ENCODE results near the gene SLC4A11.
"Not testable (repeated sequence)": the region's sequence is repeated elsewhere in the genome, so short reads cannot be mapped to it uniquely, and the experiment has no call there.

The SLC4A11 gene

DNA sequence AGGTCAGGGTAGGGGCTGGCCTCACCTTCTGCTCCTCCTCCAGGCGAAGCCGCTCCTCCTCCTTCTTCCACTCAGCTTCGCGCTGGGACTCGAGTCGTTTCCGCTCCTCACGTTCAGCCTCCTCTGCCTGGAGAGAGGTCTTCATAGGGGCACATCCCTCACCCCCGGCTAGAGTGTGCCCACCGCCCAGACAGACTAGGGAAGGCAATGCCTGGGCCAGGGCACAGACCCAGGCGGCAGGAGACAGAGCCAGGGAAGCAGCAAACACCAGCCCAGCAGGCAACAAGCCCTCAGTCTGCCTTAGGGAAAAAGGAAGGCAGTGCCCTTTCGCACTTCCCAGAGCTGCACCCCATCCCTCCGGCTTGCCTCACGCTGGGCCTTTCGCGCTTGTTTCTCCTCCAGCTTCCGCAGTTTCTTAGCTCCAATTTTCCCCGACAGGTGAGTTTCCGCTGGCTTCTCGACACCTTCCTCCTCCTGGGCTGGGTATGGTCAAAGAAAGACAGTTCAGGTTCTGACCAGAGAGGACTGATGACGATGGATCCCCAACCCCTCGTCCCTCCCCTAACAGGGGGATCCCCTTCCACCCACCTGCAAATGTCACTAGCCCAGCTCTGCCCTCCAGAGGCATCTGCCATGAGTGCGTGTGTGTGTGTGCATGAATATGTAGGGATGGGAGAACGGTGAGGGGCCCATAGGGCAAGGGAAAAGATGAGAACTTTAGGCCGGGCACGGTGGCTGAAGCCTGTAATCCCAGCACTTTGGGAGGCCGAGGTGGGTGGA is 38.8 kb downstream of the SLC4A11 start:
- DNase-seq: no peak

DNA sequence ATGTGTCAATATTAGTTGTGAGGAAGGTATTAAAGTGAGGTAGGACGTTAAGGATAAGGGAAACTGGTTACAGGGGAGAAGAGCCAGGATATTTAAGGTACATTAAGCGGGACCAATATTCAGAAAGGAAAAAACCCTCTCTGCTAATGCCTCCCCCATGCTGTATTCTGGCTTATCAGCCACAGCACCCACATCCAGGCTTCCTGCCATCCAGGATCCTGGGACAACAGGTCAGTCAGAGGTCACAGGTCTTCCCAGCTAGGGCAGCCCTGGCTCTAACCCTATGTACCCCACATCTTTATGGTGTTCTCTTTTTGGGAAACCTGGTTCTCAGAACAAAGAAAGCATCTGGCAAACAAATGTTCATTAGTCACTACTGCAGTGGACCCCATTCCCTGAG is 39.8 kb downstream of the SLC4A11 start:
- DNase-seq: no peak

DNA sequence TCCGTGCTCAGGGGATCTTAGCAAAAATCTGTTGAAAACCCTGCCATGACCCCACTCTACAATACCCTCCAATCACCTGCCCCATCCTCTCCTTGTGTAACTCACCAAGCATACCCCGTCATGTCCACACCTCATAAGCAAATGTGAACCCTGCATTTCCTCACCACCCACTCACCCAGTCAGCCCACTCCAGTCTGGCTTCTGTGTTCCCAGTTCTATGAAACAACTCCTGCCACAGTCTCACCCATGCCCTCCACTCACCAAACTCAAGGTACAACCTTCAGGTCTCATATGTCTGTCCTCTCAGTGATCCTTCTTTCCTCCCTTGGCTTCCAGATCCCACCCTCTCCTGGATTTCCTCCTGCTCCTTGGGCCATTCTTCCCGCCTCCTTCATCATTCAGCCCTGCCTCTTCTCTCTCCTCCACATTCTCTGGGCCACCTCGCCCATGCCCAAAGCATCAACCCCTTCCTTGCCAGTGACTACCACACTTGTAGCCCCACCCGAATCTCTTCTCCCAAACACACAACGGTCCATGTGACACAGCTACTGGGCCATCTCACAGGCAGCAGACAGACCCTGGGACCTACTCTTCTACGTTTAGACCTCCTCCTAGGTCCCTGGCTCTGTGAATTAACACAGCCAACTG is 43.3 kb downstream of the SLC4A11 start:
- DNase-seq: no peak

DNA sequence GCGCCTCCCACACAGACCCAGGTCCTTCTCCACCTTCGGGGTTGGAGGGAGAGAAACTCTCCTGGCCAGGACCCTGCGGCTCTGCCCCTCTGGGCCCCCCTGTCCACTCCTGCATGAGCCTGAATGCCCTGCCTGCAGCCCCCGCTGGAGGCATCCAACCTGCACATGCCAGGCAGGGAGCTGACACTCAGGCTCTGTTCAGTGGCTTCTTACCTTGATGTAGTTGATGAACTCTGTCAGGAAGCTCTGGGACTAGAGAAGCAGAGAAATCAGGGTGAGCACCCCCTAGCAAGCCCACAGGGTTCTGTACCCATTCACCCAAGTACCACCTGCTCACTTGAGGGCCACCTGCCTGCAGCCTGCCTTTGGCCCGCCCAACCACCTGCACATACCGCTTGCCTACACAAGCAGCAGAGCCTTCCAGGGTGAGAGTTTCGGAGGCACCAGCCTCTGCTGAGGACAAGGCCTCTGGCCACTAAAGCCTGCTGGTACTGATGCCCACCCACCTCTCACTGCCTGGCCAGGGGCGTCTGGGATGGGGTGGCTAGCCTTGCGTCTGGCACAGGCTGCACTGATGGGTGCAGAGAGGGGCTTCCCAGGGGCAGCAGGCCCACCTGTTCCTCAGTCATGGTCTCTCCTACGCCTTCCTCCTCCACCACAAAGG is 44.2 kb downstream of the SLC4A11 start:
- no peak for DNase-seq

DNA sequence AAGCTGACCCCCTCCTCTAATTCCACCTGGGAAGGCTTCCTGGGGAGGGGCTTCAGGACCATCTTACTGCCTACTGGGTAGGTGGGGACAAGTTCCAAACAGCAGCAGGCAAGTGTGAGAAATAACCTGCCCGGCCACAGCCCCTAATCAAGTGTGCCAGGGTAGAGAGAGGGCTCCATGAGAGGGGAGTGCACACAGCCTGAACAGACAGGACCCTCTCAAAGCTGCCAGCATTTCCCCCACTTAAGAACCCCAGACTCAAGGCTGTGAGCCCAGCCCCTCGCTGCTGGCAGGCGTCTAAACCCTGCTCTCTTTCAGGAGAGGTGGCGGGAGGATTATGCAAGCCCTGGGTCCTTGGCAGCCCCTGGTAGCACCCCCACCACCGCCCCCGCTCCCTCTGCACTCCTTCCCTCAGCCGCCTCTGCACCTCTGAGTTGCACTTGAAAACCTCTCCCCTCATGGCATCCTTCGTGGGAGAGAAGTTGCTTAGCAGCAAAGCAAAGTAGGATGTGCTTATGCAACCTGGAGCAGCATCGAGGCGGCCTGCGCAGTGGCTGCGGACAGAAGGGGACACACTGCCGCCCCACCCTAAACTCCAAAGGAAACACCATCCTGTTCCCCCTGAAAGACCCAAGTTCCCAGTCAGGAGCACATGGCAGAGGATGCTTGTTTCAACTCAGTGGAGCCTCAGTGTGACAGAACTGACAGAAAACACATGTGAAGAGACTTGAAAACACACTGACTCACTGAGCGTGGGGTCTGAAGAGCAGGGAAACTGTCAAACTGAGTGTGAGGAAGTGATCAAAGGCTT is 45.0 kb downstream of the SLC4A11 start:
- DNase-seq: no peak

DNA sequence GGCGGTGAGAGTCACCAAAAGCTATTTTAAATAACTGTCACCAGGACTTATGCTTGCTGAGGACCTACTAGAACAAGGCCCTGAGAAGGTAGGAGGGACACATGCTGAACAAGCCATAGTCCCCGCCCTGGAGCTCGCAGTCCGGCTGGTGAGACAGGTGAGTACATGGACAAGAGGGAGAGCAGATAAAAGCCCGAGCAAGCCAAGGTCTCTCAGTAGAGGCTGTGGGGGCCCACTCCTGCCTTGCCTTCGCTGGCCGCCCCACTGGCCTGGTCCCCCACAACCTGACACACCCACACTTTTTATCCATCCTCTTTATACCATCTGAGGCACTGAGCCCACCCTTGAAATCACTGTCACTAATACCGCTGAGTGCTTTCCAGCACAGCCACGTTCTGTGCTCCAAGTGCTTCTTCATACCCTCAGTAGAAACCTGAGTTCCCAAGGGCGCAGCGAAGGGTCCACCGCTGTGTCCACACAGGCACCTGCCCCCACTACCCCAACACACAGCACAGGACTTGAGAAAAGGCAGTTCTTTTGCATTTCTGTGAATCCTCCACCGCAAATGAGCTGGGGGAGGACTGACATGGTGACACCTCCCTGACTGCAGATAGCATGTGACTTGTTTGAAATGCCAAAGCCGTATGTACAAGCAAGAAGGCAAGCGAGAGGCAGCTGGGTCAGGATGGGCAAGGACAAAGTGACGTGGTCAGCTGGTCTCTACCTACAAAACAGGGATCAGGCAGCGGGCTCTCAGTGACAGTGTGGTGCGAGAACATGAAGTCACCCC is 46.6 kb downstream of the SLC4A11 start:
- no peak for DNase-seq

DNA sequence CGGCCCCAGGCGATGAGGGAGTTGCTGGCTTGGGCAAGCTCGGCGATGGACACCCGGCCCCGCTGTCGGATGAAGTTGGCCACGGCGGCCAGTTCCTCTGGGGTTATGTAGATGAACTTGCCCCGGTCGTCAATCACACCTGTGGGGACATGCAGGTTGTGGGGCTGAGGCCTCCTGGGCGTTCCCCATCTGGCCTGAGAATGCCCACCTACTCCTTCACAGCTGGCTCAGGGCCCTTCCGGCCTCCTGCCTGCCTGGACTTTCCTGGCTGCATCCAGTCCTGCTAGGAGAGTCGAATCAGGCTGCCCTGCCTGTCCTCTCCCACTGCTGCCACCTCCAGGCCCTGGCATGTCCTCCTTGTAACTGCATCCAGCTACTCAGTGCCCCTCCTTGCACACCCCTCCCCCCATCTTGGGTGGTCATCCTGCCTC is 48.3 kb downstream of the SLC4A11 start:
- DNase-seq: no peak

DNA sequence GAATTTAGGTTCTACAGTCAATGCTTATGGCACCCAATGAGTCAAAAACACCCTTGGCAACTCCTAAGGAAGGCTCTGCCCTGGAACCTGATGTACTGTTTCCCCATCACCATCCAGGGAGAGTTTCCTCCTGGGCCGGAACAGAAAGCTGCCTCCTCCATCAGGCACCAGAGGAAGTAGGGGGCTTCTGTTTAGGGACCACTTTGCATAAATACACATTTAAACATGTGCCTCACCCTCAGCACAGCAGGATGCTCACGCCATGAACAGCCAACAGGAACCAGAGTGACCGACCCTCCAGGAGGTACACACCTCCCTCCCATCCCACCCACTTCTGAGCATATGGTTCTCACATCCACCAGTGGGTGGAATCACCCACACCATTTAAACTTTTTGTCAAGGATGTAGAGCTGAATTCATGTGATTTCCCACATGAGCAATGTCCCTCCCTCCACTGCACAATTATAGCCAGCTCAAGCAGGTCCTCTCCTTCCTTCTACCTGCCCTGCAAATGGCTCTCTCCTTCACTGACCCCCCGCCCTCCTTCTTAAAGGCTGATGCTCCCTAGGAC is 49.3 kb downstream of the SLC4A11 start:
- DNase-seq: no peak

DNA sequence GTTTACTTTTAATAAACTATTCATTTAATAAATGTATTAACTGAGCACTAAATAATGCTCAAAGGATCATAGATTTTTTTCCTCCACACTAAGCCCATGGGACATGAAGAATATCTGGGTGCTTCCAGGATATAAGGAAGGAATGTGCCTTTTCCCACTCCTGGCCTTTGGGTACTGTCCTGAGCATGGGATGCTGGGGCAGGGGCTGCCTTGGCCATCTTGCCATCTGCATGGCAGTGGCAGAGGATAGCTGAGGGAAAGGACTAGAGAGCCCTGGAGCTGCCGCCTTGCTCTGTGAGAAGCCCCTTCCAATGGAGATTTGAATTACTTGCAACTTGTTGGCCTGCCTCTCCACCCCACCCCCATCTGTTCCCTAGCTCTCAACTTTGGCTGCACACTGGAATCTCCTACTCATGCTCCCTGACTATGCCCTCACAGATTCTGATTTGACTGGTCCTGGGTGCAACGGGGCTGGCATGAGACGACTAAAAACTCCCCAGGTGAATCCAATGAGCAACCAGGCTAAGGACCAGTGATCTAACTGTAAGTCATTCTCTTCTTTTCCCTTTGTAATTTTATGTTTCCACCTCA is 50.1 kb downstream of the SLC4A11 start:
- DNase-seq: peak; percentile 30

DNA sequence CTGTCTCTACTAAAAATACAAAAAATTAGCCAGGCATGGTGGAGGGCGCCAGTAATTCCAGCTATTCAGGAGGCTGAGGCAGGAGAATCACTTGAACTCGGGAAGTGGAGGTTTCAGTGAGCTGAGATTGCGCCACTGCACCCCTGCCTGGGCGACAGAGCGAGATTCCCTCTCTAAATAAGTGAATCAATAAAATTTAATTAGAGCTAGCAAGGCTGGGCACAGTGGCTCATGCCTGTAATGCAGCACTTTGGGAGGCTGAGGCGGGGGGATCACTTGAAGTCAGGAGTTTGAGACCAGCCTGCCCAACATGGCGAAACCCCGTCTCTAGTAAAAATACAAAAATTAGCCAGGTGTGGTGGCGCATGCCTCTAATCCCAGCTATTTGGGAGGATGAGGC is 51.1 kb downstream of the SLC4A11 start:
- DNase-seq: not testable (repeated sequence)

DNA sequence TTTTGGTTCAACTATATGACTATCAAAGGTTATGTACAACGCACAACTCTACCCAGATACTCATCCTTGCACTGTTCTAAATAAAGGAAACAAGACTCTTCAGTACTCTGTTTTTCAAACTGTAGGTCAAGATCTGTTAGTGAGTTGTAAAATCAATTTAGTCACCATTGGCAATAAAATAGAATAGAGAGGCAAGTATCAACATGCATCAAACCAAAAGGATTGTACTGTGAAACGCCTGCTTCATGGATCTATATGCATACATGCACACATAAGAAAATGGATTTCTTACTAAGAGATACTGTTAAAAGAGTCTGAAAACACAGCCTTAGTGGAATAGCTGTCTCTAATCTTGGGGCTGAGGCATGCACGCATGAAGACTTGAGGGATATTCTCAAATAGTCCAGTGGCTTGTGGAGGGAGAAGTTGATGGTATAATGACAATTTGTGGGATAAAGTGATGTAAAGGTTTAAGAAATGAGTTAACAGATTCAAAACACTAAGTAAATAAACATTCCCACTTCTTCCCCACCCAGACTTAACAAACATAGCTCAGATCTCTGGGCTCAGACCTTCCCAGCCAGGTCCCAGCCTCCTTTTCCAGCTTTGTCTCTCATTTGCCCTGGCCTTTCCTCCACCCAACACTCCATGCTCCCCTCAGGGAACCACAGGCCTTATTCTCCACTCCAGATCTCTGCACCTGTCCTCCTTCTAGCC is 54.9 kb downstream of the SLC4A11 start:
- no peak for DNase-seq

DNA sequence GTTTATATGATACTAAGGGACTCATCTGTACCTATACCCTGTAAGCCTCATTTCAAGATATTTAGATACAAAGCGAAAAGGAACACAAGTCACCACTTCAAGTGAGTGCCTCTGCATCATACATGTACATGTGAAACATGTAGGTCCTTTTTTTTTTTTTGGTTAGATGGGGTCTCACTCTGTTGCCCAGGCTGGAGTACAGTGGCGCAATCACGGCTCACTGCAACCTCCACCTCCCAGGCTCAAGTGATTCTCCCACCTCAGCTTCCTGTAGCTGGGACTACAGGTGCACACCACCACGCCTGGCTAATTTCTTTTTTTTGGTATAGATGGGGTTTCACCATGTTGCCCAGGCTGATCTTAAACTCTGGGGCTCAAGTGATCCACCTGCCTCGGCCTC is 56.6 kb downstream of the SLC4A11 start:
- DNase-seq: not testable (repeated sequence)

DNA sequence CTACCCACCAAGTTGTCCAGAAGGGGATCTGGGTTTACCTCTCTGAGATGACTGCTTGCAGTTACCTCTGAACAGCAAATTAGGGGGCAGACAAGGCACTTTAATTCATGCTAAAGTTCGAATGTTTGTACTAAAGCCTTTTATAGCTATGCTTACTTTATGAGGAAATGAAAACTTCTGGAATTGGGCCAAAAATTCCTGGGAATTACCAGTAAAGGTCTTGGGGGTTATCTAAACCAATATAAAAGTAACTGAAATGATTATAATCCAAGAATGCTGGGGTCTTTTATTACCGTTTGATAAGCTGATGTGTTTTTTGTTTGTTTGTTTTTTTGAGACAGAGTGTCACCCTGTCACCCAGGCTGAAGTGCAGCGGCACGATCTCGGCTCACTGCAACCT is 57.7 kb downstream of the SLC4A11 start:
- no peak for DNase-seq

DNA sequence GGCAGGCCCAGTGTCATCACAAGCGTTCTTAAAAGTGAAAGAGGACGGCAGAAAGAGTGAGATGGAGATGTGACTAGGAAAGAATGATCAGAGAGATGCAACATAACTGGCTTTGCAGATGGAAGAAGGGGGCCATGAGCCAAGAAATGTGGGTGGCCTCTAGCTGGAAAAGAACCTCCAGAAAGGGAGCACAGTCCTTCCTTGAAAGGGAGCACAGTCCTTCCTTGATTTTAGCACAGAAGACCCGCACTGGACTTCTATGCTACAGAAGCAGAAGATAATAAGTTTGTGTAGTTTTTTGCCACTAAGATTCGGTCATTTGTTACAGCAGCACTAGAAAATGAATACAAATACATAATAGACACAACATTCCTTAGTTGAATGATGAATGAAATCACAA is 58.7 kb downstream of the SLC4A11 start:
- DNase-seq: no peak

DNA sequence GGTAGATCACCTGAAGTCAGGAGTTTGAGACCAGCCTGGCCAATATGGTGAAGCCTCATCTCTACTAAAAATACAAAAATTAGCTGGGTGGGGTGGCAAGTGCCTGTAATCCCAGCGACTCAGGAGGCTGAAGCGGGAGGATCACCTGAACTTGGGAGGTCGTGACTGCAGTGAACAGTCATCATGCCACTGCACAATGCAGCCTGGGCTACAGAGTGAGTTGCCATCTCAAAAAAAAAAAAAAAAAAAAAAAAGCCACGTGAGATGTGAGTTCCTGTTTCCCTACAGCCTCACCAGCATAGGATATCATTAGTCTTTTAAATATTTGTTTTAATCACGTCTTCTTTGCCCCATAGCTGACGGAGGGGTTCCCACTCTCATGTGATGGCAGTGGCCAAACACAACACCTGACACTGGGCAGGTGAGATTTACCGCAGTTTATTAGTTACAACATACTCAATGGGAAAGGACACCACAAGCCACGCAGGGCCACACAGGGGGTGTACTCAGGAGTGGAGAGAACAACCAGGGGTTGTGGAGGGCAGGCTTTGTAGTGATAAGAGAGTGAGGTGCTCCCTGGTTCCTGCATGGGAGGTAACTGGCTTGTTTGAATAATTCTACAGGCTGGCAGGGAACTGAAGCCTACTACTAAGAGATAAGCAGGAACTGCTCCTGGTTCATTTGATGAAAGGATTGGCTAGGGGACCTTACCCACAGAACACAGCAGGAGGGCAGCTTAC is 61.1 kb downstream of the SLC4A11 start:
- no peak for DNase-seq

Measured in NCI-H2171 (cell line).